Naive thymus-derived CD4-positive, alpha-beta T cell (primary cell): ENCODE measurements around the gene WFDC8. TPM values are rescaled to one million over a fixed set of nuclear protein-coding genes. Genes with fewer than 3 reads are reported as not detected.

Experiments
- ATAC-seq: fragments of 150-1000 bp; cut with Tn5 transposase; 2 replicates; pipeline ENCODE4 v1.10.0; 2021; ENCODE audit warnings: mild to moderate bottlenecking, moderate library complexity
- CTCF ChIA-PET: fragments of 350-600 bp; sonication (Branson Sonifier 250); formaldehyde crosslinking; loops from one replicate; lab custom pipeline; 2021; ENCODE audit warnings: antibody characterized with exemption; lab: Charles Lee
- POLR2A ChIA-PET: fragments of 350-600 bp; sonication (Branson Sonifier 250); formaldehyde crosslinking; loops from one replicate; lab custom pipeline; 2021; ENCODE audit warnings: antibody characterized with exemption, inconsistent platforms; lab: Charles Lee
- DNase-seq, 9 donors: peaks; one replicate each; pipeline versions ENCODE4 v3.0.0 to v3.0.0-alpha.2; 2020 to 2022; ENCODE audit warnings: mixed read lengths in 1 of 9
- H3K27ac ChIP-seq: one replicate; pipeline ENCODE4 v1.7.0; 2013; ENCODE audit warnings: mild to moderate bottlenecking, low read depth, low read length, moderate library complexity
- H3K27me3 ChIP-seq, 2 donors: one replicate each; pipeline ENCODE4 v1.7.0; 2013; ENCODE audit warnings: low read length in 2 of 2, mild to moderate bottlenecking in 2 of 2, moderate library complexity in 2 of 2; ENCODE audit not compliant: control insufficient read depth in 2 of 2, insufficient read depth in 2 of 2
- H3K36me3 ChIP-seq, 3 experiments: 1 replicate in 2 of 3; 2 replicates in 1 of 3; pipeline ENCODE4 v1.7.0; 2013; ENCODE audit warnings: low read length in 3 of 3, mild to moderate bottlenecking in 3 of 3, moderate library complexity in 1 of 3; ENCODE audit not compliant: insufficient read depth in 3 of 3, control insufficient read depth in 2 of 3
- H3K4me1 ChIP-seq, 2 donors: one replicate each; pipeline ENCODE4 v1.7.0; 2013; ENCODE audit warnings: low read length in 2 of 2, mild to moderate bottlenecking in 2 of 2, moderate library complexity in 1 of 2; ENCODE audit not compliant: control insufficient read depth in 2 of 2, insufficient read depth in 2 of 2
- H3K4me3 ChIP-seq: 2 replicates; pipeline ENCODE4 v1.7.0; 2013; ENCODE audit warnings: mild to moderate bottlenecking, low read length
- H3K9me3 ChIP-seq, 3 experiments: 1 replicate in 2 of 3; 2 replicates in 1 of 3; pipeline ENCODE4 v1.7.0; 2013; ENCODE audit warnings: low read length in 3 of 3; ENCODE audit not compliant: control insufficient read depth in 2 of 3
- H3K27ac Mint-ChIP-seq, 9 donors: one replicate each; pipeline ENCODE4 v1.8.0; 2020 to 2022; ENCODE audit warnings: mixed read lengths in 9 of 9, mild to moderate bottlenecking in 8 of 9, moderate library complexity in 5 of 9, inconsistent platforms in 2 of 9
- H3K27me3 Mint-ChIP-seq, 5 donors: one replicate each; pipeline ENCODE4 v1.8.0; 2021 to 2022; ENCODE audit warnings: mixed read lengths in 5 of 5, mild to moderate bottlenecking in 1 of 5
- H3K36me3 Mint-ChIP-seq, 5 donors: one replicate each; pipeline ENCODE4 v1.8.0; 2020 to 2022; ENCODE audit warnings: mixed read lengths in 5 of 5, mild to moderate bottlenecking in 3 of 5, inconsistent platforms in 1 of 5
- H3K4me1 Mint-ChIP-seq, 7 donors: one replicate each; pipeline ENCODE4 v1.8.0; 2020 to 2022; ENCODE audit warnings: mixed read lengths in 7 of 7, mild to moderate bottlenecking in 3 of 7, inconsistent platforms in 1 of 7
- H3K4me3 Mint-ChIP-seq, 10 donors: one replicate each; pipeline ENCODE4 v1.8.0; 2020 to 2022; ENCODE audit warnings: mild to moderate bottlenecking in 10 of 10, mixed read lengths in 10 of 10, moderate library complexity in 6 of 10, inconsistent platforms in 2 of 10
- H3K9me3 Mint-ChIP-seq, 11 donors: one replicate each; pipeline ENCODE4 v1.8.0; 2020 to 2022; ENCODE audit warnings: mixed read lengths in 11 of 11, mild to moderate bottlenecking in 4 of 11, inconsistent platforms in 1 of 11, moderate library complexity in 1 of 11
- intact Hi-C, 2 donors: fragments of 100-400 bp; cut with micrococcal nuclease; formaldehyde crosslinking; loops; one replicate each; pipeline ENCODE4 v1.15.1; 2023
- polyA plus RNA-seq, 2 donors: library from polyadenylated mRNA; unstranded; fragments of 300-500 nt; fragmentation: Illumina TruSeq; gene quantifications; one replicate each; pipeline ENCODE4 v1.2.3, GENCODE V29; 2021
- total RNA-seq, 6 experiments: library from RNA in 5 of 6; stranded (reverse) in 5 of 6; gene quantifications; 1 replicate in 5 of 6; 2 replicates in 1 of 6; pipeline ENCODE4 v1.2.3 and lab custom pipeline; 2021 to 2026

Gene WFDC8
- total and polyA plus RNA-seq, 7 experiments from 2014 or later: not detected

DNA sequence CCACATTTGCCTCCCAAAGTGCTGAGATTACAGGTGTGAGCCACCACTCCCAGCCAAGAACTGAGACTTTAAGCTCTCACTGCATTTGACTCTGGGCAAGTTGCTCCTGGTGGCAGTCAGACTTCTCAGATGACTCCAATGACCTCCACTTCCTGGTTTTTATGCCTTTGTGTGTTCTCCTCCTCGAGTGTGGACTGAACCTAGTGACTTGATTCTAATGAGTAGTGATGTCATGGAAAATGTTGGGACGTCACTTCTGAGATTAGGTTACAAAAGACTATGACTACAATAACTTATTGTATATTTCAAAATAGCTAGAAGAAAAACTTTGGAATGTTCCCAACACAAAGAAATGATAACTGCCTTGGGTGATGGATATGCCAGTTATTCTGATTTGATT is 75.7 kb downstream of the WFDC8 start:
- Histone ChIP-seq H3K9me3 (no peaks in the 10 kb centered on the region), H3K27ac (no peak overlapping the region), H3K4me1 (no peaks in the 10 kb centered on the region), H3K4me3 (no peak overlapping the region), H3K27me3 (no peaks in the 10 kb centered on the region), H3K36me3 (no peaks in the 10 kb centered on the region)
- no peaks in the 10 kb centered on the region for H3K36me3 Mint-ChIP-seq
- DNase-seq (no peak), ATAC-seq (no peak)
- ChIA-PET CTCF (no interaction called here), POLR2A (no interaction called here)
- H3K27me3 Mint-ChIP-seq: peaks cover 29 to 62% (median 42%) of the 10 kb centered on the region in 5 donors
- peaks cover 0 to 7% (median 0%) of the 10 kb centered on the region in 7 donors for H3K4me1 Mint-ChIP-seq
- H3K9me3 Mint-ChIP-seq: no peaks in the 10 kb centered on the region
- no peak overlapping the region for H3K27ac Mint-ChIP-seq
- no peak overlapping the region for H3K4me3 Mint-ChIP-seq
- intact Hi-C loops: no loop called here

DNA sequence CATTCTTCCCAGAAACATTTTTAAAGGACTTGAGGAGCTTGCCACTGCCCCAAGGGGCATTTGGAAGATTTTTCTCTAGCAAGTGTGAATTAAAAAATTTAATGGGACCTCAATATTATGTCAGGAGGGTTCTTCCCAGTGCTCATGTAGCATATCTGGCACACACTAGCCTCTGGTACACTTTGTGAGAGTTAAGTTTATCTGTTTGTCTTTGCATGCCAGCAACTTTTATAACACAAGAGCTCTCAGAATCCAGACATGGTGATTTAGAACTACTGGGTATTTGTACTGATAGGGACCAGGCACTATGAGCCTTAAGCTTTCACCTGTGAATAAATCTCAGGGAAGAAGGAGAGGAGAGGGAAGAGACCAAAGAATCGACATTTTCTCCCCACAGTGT is 76.5 kb downstream of the WFDC8 start:
- Histone ChIP-seq H3K27ac (no peak overlapping the region), H3K4me1 (no peaks in the 10 kb centered on the region), H3K36me3 (no peaks in the 10 kb centered on the region), H3K9me3 (no peaks in the 10 kb centered on the region), H3K4me3 (no peak overlapping the region), H3K27me3 (no peaks in the 10 kb centered on the region)
- H3K27me3 Mint-ChIP-seq: peaks cover 23 to 56% (median 37%) of the 10 kb centered on the region in 5 donors
- H3K9me3 Mint-ChIP-seq: no peaks in the 10 kb centered on the region
- DNase-seq (no peak), ATAC-seq (no peak)
- no peak overlapping the region for H3K4me3 Mint-ChIP-seq
- intact Hi-C loops: no loop called here
- CTCF ChIA-PET: no interaction called here
- no peak overlapping the region for H3K27ac Mint-ChIP-seq
- POLR2A ChIA-PET: no interaction called here
- peaks cover 0 to 7% (median 0%) of the 10 kb centered on the region in 7 donors for H3K4me1 Mint-ChIP-seq
- H3K36me3 Mint-ChIP-seq: no peaks in the 10 kb centered on the region

Other genes with a start within 250 kb of the WFDC8 start
- 10 to 100 TPM in 1 of 5 experiments, 1 to 10 TPM in 1, under 1 TPM in 3; 0.38 to 46.7 (median 0.56) TPM for gene SDC4, start 230.9 kb downstream of the WFDC8 start, total RNA-seq
- gene SDC4, start 230.9 kb downstream of the WFDC8 start, polyA plus RNA-seq: under 1 TPM in 1 of 2 donors, not detected in 1; 0.21 TPM
- gene SYS1, start 216.1 kb downstream of the WFDC8 start, total RNA-seq: 100 to 1,000 TPM in 1 of 5 experiments, 10 to 100 TPM in 4; 23.9 to 111 (median 67.1) TPM
- 10 to 100 TPM; 34.5 to 42.3 TPM for gene SYS1, start 216.1 kb downstream of the WFDC8 start, polyA plus RNA-seq
- gene TP53TG5, start 201.0 kb downstream of the WFDC8 start, total RNA-seq: under 1 TPM in 3 of 5 experiments, not detected in 2; 0.19 to 0.48 (median 0.46) TPM
- under 1 TPM; 0.14 to 0.24 TPM for gene TP53TG5, start 201.0 kb downstream of the WFDC8 start, polyA plus RNA-seq
- gene DBNDD2, start 171.0 kb downstream of the WFDC8 start, total RNA-seq: 10 to 100 TPM; 12.2 to 22.7 (median 16.3) TPM
- gene DBNDD2, start 171.0 kb downstream of the WFDC8 start, polyA plus RNA-seq: 10 to 100 TPM; 15.3 to 22.9 TPM
- gene PIGT, start 163.1 kb downstream of the WFDC8 start, total RNA-seq: 100 to 1,000 TPM in 1 of 5 experiments, 10 to 100 TPM in 4; 78.7 to 140 (median 85.0) TPM
- gene PIGT, start 163.1 kb downstream of the WFDC8 start, polyA plus RNA-seq: 10 to 100 TPM; 82.7 to 98.9 TPM
- gene WFDC2, start 109.5 kb downstream of the WFDC8 start, total RNA-seq: 1 to 10 TPM in 2 of 5 experiments, under 1 TPM in 2, not detected in 1; 0.36 to 1.7 (median 1.0) TPM
- gene WFDC2, start 109.5 kb downstream of the WFDC8 start, polyA plus RNA-seq: not detected
- not detected for gene SPINT3, start 63.7 kb downstream of the WFDC8 start, total RNA-seq
- not detected for gene SPINT3, start 63.7 kb downstream of the WFDC8 start, polyA plus RNA-seq
- not detected for gene WFDC6, start 39.8 kb downstream of the WFDC8 start, total RNA-seq
- gene WFDC6, start 39.8 kb downstream of the WFDC8 start, polyA plus RNA-seq: not detected
- gene EPPIN, start 31.9 kb downstream of the WFDC8 start, total RNA-seq: not detected
- not detected for gene EPPIN, start 31.9 kb downstream of the WFDC8 start, polyA plus RNA-seq
- gene WFDC10A, start 50.5 kb upstream of the WFDC8 start, total RNA-seq: not detected
- gene WFDC10A, start 50.5 kb upstream of the WFDC8 start, polyA plus RNA-seq: not detected
- not detected for gene WFDC9, start 52.0 kb upstream of the WFDC8 start, total RNA-seq
- not detected for gene WFDC9, start 52.0 kb upstream of the WFDC8 start, polyA plus RNA-seq
- not detected for gene WFDC11, start 91.0 kb upstream of the WFDC8 start, total RNA-seq
- not detected for gene WFDC11, start 91.0 kb upstream of the WFDC8 start, polyA plus RNA-seq
- not detected for gene WFDC13, start 122.8 kb upstream of the WFDC8 start, total RNA-seq
- gene WFDC13, start 122.8 kb upstream of the WFDC8 start, polyA plus RNA-seq: not detected
- gene WFDC10B, start 125.7 kb upstream of the WFDC8 start, total RNA-seq: not detected
- not detected for gene WFDC10B, start 125.7 kb upstream of the WFDC8 start, polyA plus RNA-seq
- not detected for gene SPINT4, start 143.1 kb upstream of the WFDC8 start, total RNA-seq
- not detected for gene SPINT4, start 143.1 kb upstream of the WFDC8 start, polyA plus RNA-seq
- gene WFDC3, start 212.6 kb upstream of the WFDC8 start, total RNA-seq: not detected
- not detected for gene WFDC3, start 212.6 kb upstream of the WFDC8 start, polyA plus RNA-seq
- gene DNTTIP1, start 212.7 kb upstream of the WFDC8 start, total RNA-seq: 10 to 100 TPM; 13.1 to 31.7 (median 18.8) TPM
- 10 to 100 TPM; 39.2 to 40.3 TPM for gene DNTTIP1, start 212.7 kb upstream of the WFDC8 start, polyA plus RNA-seq
- 100 to 1,000 TPM in 1 of 5 experiments, under 1 TPM in 3, not detected in 1; 0.50 to 129 (median 0.75) TPM for gene UBE2C, start 233.4 kb upstream of the WFDC8 start, total RNA-seq
- gene UBE2C, start 233.4 kb upstream of the WFDC8 start, polyA plus RNA-seq: not detected
- gene TNNC2, start 248.0 kb upstream of the WFDC8 start, total RNA-seq: 1 to 10 TPM in 1 of 5 experiments, under 1 TPM in 1, not detected in 3; 0.59 to 1.4 TPM
- gene TNNC2, start 248.0 kb upstream of the WFDC8 start, polyA plus RNA-seq: not detected